SK-N-SH (cell line): Measurements from ENCODE around the gene PLIN4. TPM values are rescaled to one million over a fixed set of nuclear protein-coding genes. Genes with fewer than 3 reads are reported as not detected.

Experiments
- CTCF ChIA-PET: fragments of 300-600, 350-600 bp; formaldehyde crosslinking; extraction: SDS; loops from one replicate; lab custom pipeline; 2021; lab: Yijun Ruan, JAX
- POLR2A ChIA-PET: fragments of 350-600 bp; sonication (Branson Sonifier 250); formaldehyde crosslinking; extraction: SDS; loops from one replicate; lab custom pipeline; 2020; ENCODE audit warnings: antibody characterized with exemption, inconsistent platforms; lab: Yijun Ruan, JAX
- DNase-seq: peaks from one replicate; pipeline ENCODE4 v3.0.0; 2012
- H2AFZ ChIP-seq: fragments of 200-600 bp; sonication (generic); 2 replicates; pipeline ENCODE4 v1.8.1; 2016; ENCODE audit warnings: antibody characterized with exemption, mild to moderate bottlenecking, low read depth
- H3F3A ChIP-seq: fragments of 200-600 bp; sonication (generic); replicated peaks from 2 replicates; pipeline ENCODE3; 2016; ENCODE audit warnings: antibody characterized with exemption, mild to moderate bottlenecking; ENCODE audit not compliant: insufficient read depth
- H3K27ac ChIP-seq, 2 experiments: fragments of 200-500 bp in 1 of 2; fragments of 200-600 bp in 1 of 2; sonication (Bioruptor generic) in 1 of 2; sonication (generic), shearing (Covaris generic) in 1 of 2; 2 replicates each; pipeline versions ENCODE4 v1.5.1 to v1.6.1; 2014 to 2016; ENCODE audit warnings: low read depth in 2 of 2, inconsistent platforms in 1 of 2, low read length in 1 of 2, mild to moderate bottlenecking in 1 of 2, mixed read lengths in 1 of 2
- H3K27me3 ChIP-seq: fragments of 200-600 bp; sonication (generic), shearing (Covaris generic); 2 replicates; pipeline ENCODE4 v1.6.1; 2016; ENCODE audit warnings: mixed run types; ENCODE audit not compliant: insufficient read depth
- H3K36me3 ChIP-seq, 2 experiments: fragments of 200-500 bp in 1 of 2; fragments of 200-600 bp in 1 of 2; sonication (Bioruptor generic) in 1 of 2; sonication (generic) in 1 of 2; replicated peaks in 1 of 2; 2 replicates each; pipeline versions ENCODE3 to v1.5.1; 2014 to 2016; ENCODE audit warnings: low read length in 1 of 2, mild to moderate bottlenecking in 1 of 2; ENCODE audit not compliant: insufficient read depth in 2 of 2, control insufficient read depth in 1 of 2
- H3K4me1 ChIP-seq, 2 experiments: fragments of 200-500 bp in 1 of 2; fragments of 200-600 bp in 1 of 2; sonication (Bioruptor generic) in 1 of 2; sonication (generic), shearing (Covaris generic) in 1 of 2; 2 replicates each; pipeline versions ENCODE4 v1.5.1 to v1.6.1; 2014 to 2016; ENCODE audit warnings: low read depth in 1 of 2, low read length in 1 of 2, mixed run types in 1 of 2; ENCODE audit not compliant: insufficient read depth in 2 of 2, control insufficient read depth in 1 of 2
- H3K4me2 ChIP-seq: fragments of 200-600 bp; sonication (generic), shearing (Covaris generic); 2 replicates; pipeline ENCODE4 v1.6.1; 2017; ENCODE audit warnings: mixed run types
- H3K4me3 ChIP-seq, 2 experiments: fragments of 200-500 bp in 1 of 2; fragments of 200-600 bp in 1 of 2; sonication (Bioruptor generic) in 1 of 2; sonication (generic), shearing (Covaris generic) in 1 of 2; 2 replicates each; pipeline versions ENCODE4 v1.5.1 to v1.8.1; 2014 to 2016; ENCODE audit warnings: low read depth in 2 of 2, inconsistent platforms in 1 of 2, low read length in 1 of 2, mild to moderate bottlenecking in 1 of 2, mixed read lengths in 1 of 2, moderate library complexity in 1 of 2
- H3K79me2 ChIP-seq: fragments of 200-600 bp; sonication (generic); 2 replicates; pipeline ENCODE4 v1.8.1; 2017; ENCODE audit warnings: mild to moderate bottlenecking; ENCODE audit not compliant: insufficient read depth
- H3K9ac ChIP-seq: fragments of 200-600 bp; sonication (generic); 2 replicates; pipeline ENCODE4 v1.6.1; 2017; ENCODE audit warnings: mixed run types
- H3K9me2 ChIP-seq: fragments of 200-600 bp; sonication (generic); 2 replicates; pipeline ENCODE4 v1.6.1; 2017; ENCODE audit warnings: mixed run types
- H3K9me3 ChIP-seq: fragments of 200-600 bp; sonication (generic); 2 replicates; pipeline ENCODE4 v1.6.1; 2017; ENCODE audit warnings: mixed run types, mild to moderate bottlenecking, moderate library complexity
- H4K20me1 ChIP-seq: fragments of 200-600 bp; sonication (generic); 2 replicates; pipeline ENCODE4 v1.6.1; 2017; ENCODE audit warnings: mild to moderate bottlenecking, mixed run types; ENCODE audit not compliant: insufficient read depth
- ELF1 ChIP-seq: IDR thresholded peaks from 2 replicates; pipeline ENCODE4 v1.4.0; 2012
- EP300 ChIP-seq, 2 experiments: IDR thresholded peaks; 2 replicates each; pipeline versions ENCODE4 v1.4.0 to v1.6.1; 2012; ENCODE audit warnings: borderline replicate concordance in 1 of 2, low read depth in 1 of 2, low read length in 1 of 2
- FOSL2 ChIP-seq: IDR thresholded peaks from 2 replicates; pipeline ENCODE4 v1.4.0; 2012; ENCODE audit warnings: low read depth, mild to moderate bottlenecking, moderate library complexity, borderline replicate concordance
- FOXJ3 ChIP-seq: sonication (generic); formaldehyde crosslinking; IDR thresholded peaks from 2 replicates; pipeline ENCODE4 v1.5.1; 2020; ENCODE audit warnings: mild to moderate bottlenecking, missing genetic modification reagents
- FOXM1 ChIP-seq: IDR thresholded peaks from 2 replicates; pipeline ENCODE4 v1.4.0; 2012; ENCODE audit warnings: low read depth, mild to moderate bottlenecking
- GABPA ChIP-seq: IDR thresholded peaks from 2 replicates; pipeline ENCODE4 v1.4.0; 2012; ENCODE audit warnings: low read depth, mild to moderate bottlenecking
- GATA2 ChIP-seq: sonication (generic); formaldehyde crosslinking; IDR thresholded peaks from 2 replicates; pipeline ENCODE4 v1.5.0; 2020; ENCODE audit warnings: mild to moderate bottlenecking, missing genetic modification reagents
- NFIC ChIP-seq: IDR thresholded peaks from 2 replicates; pipeline ENCODE4 v1.4.0; 2012; ENCODE audit warnings: borderline replicate concordance
- SIN3A ChIP-seq: IDR thresholded peaks from 2 replicates; pipeline ENCODE4 v1.6.1; 2012; ENCODE audit warnings: low read depth, mild to moderate bottlenecking, low read length, moderate library complexity, borderline replicate concordance
- TCF12 ChIP-seq: IDR thresholded peaks from 2 replicates; pipeline ENCODE4 v1.4.0; 2012
- USF1 ChIP-seq: IDR thresholded peaks from 2 replicates; pipeline ENCODE4 v1.4.0; 2012; ENCODE audit warnings: low read depth, borderline replicate concordance
- WGBS: methylation state at CpG from one replicate; pipeline ENCODE4 v1.1.6; 2017; ENCODE audit warnings: low lambda C conversion rate; 5-methylcytosine and 5-hydroxymethylcytosine counted together
- polyA plus RNA-seq, 3 experiments: library from polyadenylated mRNA; depleted of rRNA; stranded (reverse); fragments of >200 nt; gene quantifications; 2 replicates each; pipeline ENCODE4 v1.2.3, GENCODE V29; 2012
- TF ChIP-seq, protein P1 (sequence below): IDR thresholded peaks from 2 replicates; pipeline ENCODE4 v1.4.0; 2012; ENCODE audit warnings: low read depth, borderline replicate concordance
- TF ChIP-seq, protein P2 (sequence below): IDR thresholded peaks from 2 replicates; pipeline ENCODE4; 2012
- TF ChIP-seq, protein P3 (sequence below): fragments of 200-600 bp; sonication (generic); IDR thresholded peaks from 2 replicates; pipeline ENCODE4 v1.6.1; 2017; ENCODE audit warnings: antibody characterized with exemption, mild to moderate bottlenecking, moderate library complexity

Gene PLIN4
- polyA plus RNA-seq, 1 of the 3 experiments (the other 2 are of a cell fraction): 0.07 TPM

DNA sequence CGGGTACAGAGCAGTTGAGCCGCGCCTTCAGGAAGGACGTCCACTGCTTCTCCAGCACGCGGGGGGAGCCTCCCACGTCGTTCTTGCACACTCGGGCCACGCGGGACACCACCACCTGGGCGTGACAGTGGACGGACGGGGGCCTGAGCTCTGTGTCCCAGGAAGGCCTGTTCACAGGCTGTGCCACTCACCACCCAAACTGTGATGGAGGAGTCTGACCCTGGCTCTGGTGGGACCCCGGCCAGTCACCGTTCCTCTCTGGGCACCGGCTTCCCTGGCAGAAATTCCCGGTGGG is 34.2 kb upstream of the PLIN4 start:
- DNase-seq: no peak
- no peak overlapping the region for H3K27ac ChIP-seq
- no peak overlapping the region for H2AFZ ChIP-seq
- H3K4me1 ChIP-seq: peaks cover 0 to 8% of the 10 kb centered on the region in 2 experiments; a peak in 1 of 4 replicates
- WGBS: 66% methylated on average over 18 of the region's 18 CpGs
- TF ChIP-seq FOXM1 (no peak), GABPA (no peak), FOSL2 (no peak), EP300 (IDR thresholded peaks at IDR 0.05; ENCODE audit: borderline replicate concordance in 1 of 2, low read depth in 1 of 2, low read length in 1 of 2) (no peak)
- TF ChIP-seq, all 33 proteins: peak for 0
- no peaks in the 10 kb centered on the region for H3K9me3 ChIP-seq
- H3K9ac ChIP-seq: no peak overlapping the region
- ChIA-PET CTCF (no interaction called here), POLR2A (no interaction called here)
- H4K20me1 ChIP-seq: no peaks in the 10 kb centered on the region
- no peaks in the 10 kb centered on the region for H3K9me2 ChIP-seq
- H3K4me2 ChIP-seq: no peak overlapping the region
- H3F3A ChIP-seq: peaks cover 7% of the 10 kb centered on the region
- H3K27me3 ChIP-seq: peaks cover 6% of the 10 kb centered on the region
- no peak overlapping the region for H3K4me3 ChIP-seq
- H3K36me3 ChIP-seq: no peaks in the 10 kb centered on the region
- H3K79me2 ChIP-seq: no peaks in the 10 kb centered on the region

- ChIA-PET POLR2A (no interaction called here), CTCF (interaction anchor here (0.5 kb wide), 1 partner anchor 260 kb away, joined by 3 read pairs; no protein-coding TSS in a partner anchor)
- Histone ChIP-seq H3K27ac (no peak overlapping the region), H3K4me1 (no peaks in the 10 kb centered on the region), H3F3A (peaks cover 1% of the 10 kb centered on the region), H3K27me3 (peaks cover 10% of the 10 kb centered on the region), H4K20me1 (no peaks in the 10 kb centered on the region), H3K36me3 (no peaks in the 10 kb centered on the region), H3K79me2 (no peaks in the 10 kb centered on the region), H3K4me3 (no peak overlapping the region), H3K9ac (no peak overlapping the region), H3K9me3 (no peaks in the 10 kb centered on the region), H2AFZ (no peak overlapping the region), H3K9me2 (no peaks in the 10 kb centered on the region), H3K4me2 (no peak overlapping the region)
- TF ChIP-seq GABPA (no peak), FOXJ3 (CRISPR knock-in tag) (no peak)
- TF ChIP-seq, protein P1, sequence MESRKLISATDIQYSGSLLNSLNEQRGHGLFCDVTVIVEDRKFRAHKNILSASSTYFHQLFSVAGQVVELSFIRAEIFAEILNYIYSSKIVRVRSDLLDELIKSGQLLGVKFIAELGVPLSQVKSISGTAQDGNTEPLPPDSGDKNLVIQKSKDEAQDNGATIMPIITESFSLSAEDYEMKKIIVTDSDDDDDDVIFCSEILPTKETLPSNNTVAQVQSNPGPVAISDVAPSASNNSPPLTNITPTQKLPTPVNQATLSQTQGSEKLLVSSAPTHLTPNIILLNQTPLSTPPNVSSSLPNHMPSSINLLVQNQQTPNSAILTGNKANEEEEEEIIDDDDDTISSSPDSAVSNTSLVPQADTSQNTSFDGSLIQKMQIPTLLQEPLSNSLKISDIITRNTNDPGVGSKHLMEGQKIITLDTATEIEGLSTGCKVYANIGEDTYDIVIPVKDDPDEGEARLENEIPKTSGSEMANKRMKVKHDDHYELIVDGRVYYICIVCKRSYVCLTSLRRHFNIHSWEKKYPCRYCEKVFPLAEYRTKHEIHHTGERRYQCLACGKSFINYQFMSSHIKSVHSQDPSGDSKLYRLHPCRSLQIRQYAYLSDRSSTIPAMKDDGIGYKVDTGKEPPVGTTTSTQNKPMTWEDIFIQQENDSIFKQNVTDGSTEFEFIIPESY: no peak
- DNase-seq: no peak
- 59% methylated on average over 26 of the region's 26 CpGs for WGBS
These were observed 32.3 kb upstream of the PLIN4 start for GRCh38 chr19:4550479-4551050.

DNA sequence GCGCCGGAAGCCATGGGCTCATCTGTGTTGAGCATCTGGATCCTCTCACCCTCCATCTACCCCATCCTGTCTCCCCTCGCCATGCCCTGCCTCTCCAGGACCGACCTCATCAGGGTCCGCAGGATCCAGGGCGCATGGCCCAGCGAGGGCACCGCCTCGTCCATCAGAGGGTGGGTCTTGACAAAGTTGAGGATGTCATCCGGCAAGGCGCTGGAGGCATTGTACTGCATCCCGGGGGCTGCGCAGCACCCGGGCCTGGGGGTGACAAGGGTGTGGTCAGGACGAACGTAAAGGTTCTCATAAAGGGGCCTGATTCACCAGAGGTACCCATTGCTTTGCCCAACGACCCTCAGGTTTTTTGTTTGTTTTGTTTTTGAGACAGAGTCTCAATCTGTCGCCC is 31.7 kb upstream of the PLIN4 start:
- POLR2A ChIA-PET: no interaction called here
- Histone ChIP-seq H2AFZ (no peak overlapping the region), H3K27ac (no peak overlapping the region), H3K4me2 (no peak overlapping the region), H3K27me3 (peaks cover 10% of the 10 kb centered on the region), H3F3A (no peaks in the 10 kb centered on the region), H3K79me2 (no peaks in the 10 kb centered on the region), H3K4me3 (no peak overlapping the region), H3K4me1 (no peaks in the 10 kb centered on the region), H4K20me1 (no peaks in the 10 kb centered on the region), H3K9me2 (no peaks in the 10 kb centered on the region), H3K36me3 (no peaks in the 10 kb centered on the region), H3K9ac (no peak overlapping the region), H3K9me3 (no peaks in the 10 kb centered on the region)
- DNase-seq: no peak
- CTCF ChIA-PET: interaction anchor here (0.5 kb wide), 1 partner anchor 261 kb away, joined by 3 read pairs; no protein-coding TSS in a partner anchor
- WGBS: 76% methylated on average over 18 of the region's 18 CpGs
- TF ChIP-seq SIN3A (no peak), FOXM1 (no peak), NFIC (no peak), USF1 (no peak), GABPA (no peak), GATA2 (CRISPR knock-in tag) (no peak), ELF1 (no peak), TCF12 (no peak), FOSL2 (no peak)
- TF ChIP-seq, protein P2, sequence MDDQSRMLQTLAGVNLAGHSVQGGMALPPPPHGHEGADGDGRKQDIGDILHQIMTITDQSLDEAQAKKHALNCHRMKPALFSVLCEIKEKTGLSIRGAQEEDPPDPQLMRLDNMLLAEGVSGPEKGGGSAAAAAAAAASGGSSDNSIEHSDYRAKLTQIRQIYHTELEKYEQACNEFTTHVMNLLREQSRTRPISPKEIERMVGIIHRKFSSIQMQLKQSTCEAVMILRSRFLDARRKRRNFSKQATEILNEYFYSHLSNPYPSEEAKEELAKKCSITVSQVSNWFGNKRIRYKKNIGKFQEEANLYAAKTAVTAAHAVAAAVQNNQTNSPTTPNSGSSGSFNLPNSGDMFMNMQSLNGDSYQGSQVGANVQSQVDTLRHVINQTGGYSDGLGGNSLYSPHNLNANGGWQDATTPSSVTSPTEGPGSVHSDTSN: no peak
- TF ChIP-seq, protein P3, sequence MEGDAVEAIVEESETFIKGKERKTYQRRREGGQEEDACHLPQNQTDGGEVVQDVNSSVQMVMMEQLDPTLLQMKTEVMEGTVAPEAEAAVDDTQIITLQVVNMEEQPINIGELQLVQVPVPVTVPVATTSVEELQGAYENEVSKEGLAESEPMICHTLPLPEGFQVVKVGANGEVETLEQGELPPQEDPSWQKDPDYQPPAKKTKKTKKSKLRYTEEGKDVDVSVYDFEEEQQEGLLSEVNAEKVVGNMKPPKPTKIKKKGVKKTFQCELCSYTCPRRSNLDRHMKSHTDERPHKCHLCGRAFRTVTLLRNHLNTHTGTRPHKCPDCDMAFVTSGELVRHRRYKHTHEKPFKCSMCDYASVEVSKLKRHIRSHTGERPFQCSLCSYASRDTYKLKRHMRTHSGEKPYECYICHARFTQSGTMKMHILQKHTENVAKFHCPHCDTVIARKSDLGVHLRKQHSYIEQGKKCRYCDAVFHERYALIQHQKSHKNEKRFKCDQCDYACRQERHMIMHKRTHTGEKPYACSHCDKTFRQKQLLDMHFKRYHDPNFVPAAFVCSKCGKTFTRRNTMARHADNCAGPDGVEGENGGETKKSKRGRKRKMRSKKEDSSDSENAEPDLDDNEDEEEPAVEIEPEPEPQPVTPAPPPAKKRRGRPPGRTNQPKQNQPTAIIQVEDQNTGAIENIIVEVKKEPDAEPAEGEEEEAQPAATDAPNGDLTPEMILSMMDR: no peak
